Measurements from ENCODE around the gene UGT1A6. TPM values are rescaled to one million over a fixed set of nuclear protein-coding genes. Genes with fewer than 3 reads are reported as not detected.
A peak's percentile ranks its signal among the peaks of the same experiment; 100 is the strongest.

Gene UGT1A6
- total RNA-seq, 1 experiment from 2014 or later, result 0.79 TPM

- CTCF ChIA-PET, result no interaction called here
- H3K4me3 Mint-ChIP-seq (ENCODE audit: unreplicated experiment), result no peak overlapping the region
- BruUV-seq (replicated peaks), result no TSS peak
- DNase-seq (ENCODE audit: unreplicated experiment), result no peak
- TF ChIP-seq CTCF (IDR thresholded peaks at IDR 0.05; ENCODE audit: unreplicated experiment), result no peak
- H3K9me3 Mint-ChIP-seq (ENCODE audit: unreplicated experiment), result no peaks in the 10 kb centered on the region
- intact Hi-C loops (cut with micrococcal nuclease), result no loop called here
- H3K36me3 Mint-ChIP-seq (ENCODE audit: insufficient read depth, unreplicated experiment), result no peaks in the 10 kb centered on the region
- no peaks in the 10 kb centered on the region for H3K27me3 Mint-ChIP-seq (ENCODE audit: insufficient read depth, unreplicated experiment)
- POLR2A ChIA-PET, result no interaction called here
- no peaks in the 10 kb centered on the region for H3K4me1 Mint-ChIP-seq (ENCODE audit: insufficient read depth, unreplicated experiment)
- H3K27ac Mint-ChIP-seq (ENCODE audit: low read depth, unreplicated experiment), result no peak overlapping the region
Observed at GRCh38 chr2:233676046-233676445, 16.6 kb upstream of the UGT1A6 start.

- no peaks in the 10 kb centered on the region for H3K9me3 Mint-ChIP-seq (ENCODE audit: unreplicated experiment)
- H3K27ac Mint-ChIP-seq (ENCODE audit: low read depth, unreplicated experiment), result no peak overlapping the region
- no peaks in the 10 kb centered on the region for H3K4me1 Mint-ChIP-seq (ENCODE audit: insufficient read depth, unreplicated experiment)
- no peak for DNase-seq (ENCODE audit: unreplicated experiment)
- intact Hi-C loops (cut with micrococcal nuclease), result no loop called here
- H3K4me3 Mint-ChIP-seq (ENCODE audit: unreplicated experiment), result no peak overlapping the region
- no peaks in the 10 kb centered on the region for H3K27me3 Mint-ChIP-seq (ENCODE audit: insufficient read depth, unreplicated experiment)
- ChIA-PET POLR2A (no interaction called here), CTCF (no interaction called here)
- no peak for TF ChIP-seq CTCF (IDR thresholded peaks at IDR 0.05; ENCODE audit: unreplicated experiment)
- BruUV-seq (replicated peaks), result no TSS peak
- H3K36me3 Mint-ChIP-seq (ENCODE audit: insufficient read depth, unreplicated experiment), result no peaks in the 10 kb centered on the region
Observed at GRCh38 chr2:233679196-233679595, 13.5 kb upstream of the UGT1A6 start.

- POLR2A ChIA-PET, result interaction anchor here (0.7 to 3.8 kb wide), 4 partner anchors 11 to 260 kb away, joined by 3 to 67 read pairs (median 13); partner anchors contain the start of genes UGT1A6 and USP40
- H3K4me1 Mint-ChIP-seq (ENCODE audit: insufficient read depth, unreplicated experiment), result no peaks in the 10 kb centered on the region
- no peak overlapping the region for H3K27ac Mint-ChIP-seq (ENCODE audit: low read depth, unreplicated experiment)
- no peak for TF ChIP-seq CTCF (IDR thresholded peaks at IDR 0.05; ENCODE audit: unreplicated experiment)
- peak; percentile 9 for DNase-seq (ENCODE audit: unreplicated experiment)
- H3K9me3 Mint-ChIP-seq (ENCODE audit: unreplicated experiment), result no peaks in the 10 kb centered on the region
- intact Hi-C loops (cut with micrococcal nuclease), result no loop called here
- CTCF ChIA-PET, result interaction anchor here (1.0 to 1.1 kb wide), 2 partner anchors 25 to 116 kb away, joined by 3 to 4 read pairs; no protein-coding TSS in a partner anchor
- BruUV-seq (replicated peaks), result no TSS peak
- H3K36me3 Mint-ChIP-seq (ENCODE audit: insufficient read depth, unreplicated experiment), result no peaks in the 10 kb centered on the region
- no peaks in the 10 kb centered on the region for H3K27me3 Mint-ChIP-seq (ENCODE audit: insufficient read depth, unreplicated experiment)
- H3K4me3 Mint-ChIP-seq (ENCODE audit: unreplicated experiment), result no peak overlapping the region
Observed at GRCh38 chr2:233680361-233681045, 12.2 kb upstream of the UGT1A6 start.

- Mint-ChIP-seq H3K36me3 (ENCODE audit: insufficient read depth, unreplicated experiment) (no peaks in the 10 kb centered on the region), H3K27ac (ENCODE audit: low read depth, unreplicated experiment) (no peak within 1 kb of the TSS), H3K27me3 (ENCODE audit: insufficient read depth, unreplicated experiment) (no peaks in the 10 kb centered on the region), H3K4me1 (ENCODE audit: insufficient read depth, unreplicated experiment) (no peaks in the 10 kb centered on the region), H3K4me3 (ENCODE audit: unreplicated experiment) (no peak within 1 kb of the TSS), H3K9me3 (ENCODE audit: unreplicated experiment) (no peaks in the 10 kb centered on the region)
- ChIA-PET CTCF (interaction anchor here (0.6 kb wide), 1 partner anchor 10 kb away, joined by 3 read pairs; the partner anchor contains the start of gene UGT1A9), POLR2A (interaction anchor here (0.6 to 3.8 kb wide), 8 partner anchors 10 to 896 kb away, joined by 3 to 67 read pairs (median 3); partner anchors contain the start of genes UGT1A6 and USP40)
- TF ChIP-seq CTCF (IDR thresholded peaks at IDR 0.05; ENCODE audit: unreplicated experiment), result no peak
- BruUV-seq (replicated peaks), result no TSS peak
- DNase-seq (ENCODE audit: unreplicated experiment), result peak; percentile 30
- intact Hi-C loops (cut with micrococcal nuclease), result no loop called here
Observed at GRCh38 chr2:233681521-233682099, 11.1 kb upstream of the UGT1A6 start, which contains the start of gene UGT1A7. TSS of gene UGT1A7 (plus strand) at chr2:233681901. CDS start at chr2:233681938, 37 bp downstream.
